ENCODE results near the gene B3GNT3. TPM values are rescaled to one million over a fixed set of nuclear protein-coding genes. Genes with fewer than 3 reads are reported as not detected.

The B3GNT3 gene
- total and polyA plus RNA-seq, 2 of the 13 experiments (the other 11 are each of a cell fraction or from before 2014, with no cell fraction given), result 0.86 to 4.0 TPM

DNA sequence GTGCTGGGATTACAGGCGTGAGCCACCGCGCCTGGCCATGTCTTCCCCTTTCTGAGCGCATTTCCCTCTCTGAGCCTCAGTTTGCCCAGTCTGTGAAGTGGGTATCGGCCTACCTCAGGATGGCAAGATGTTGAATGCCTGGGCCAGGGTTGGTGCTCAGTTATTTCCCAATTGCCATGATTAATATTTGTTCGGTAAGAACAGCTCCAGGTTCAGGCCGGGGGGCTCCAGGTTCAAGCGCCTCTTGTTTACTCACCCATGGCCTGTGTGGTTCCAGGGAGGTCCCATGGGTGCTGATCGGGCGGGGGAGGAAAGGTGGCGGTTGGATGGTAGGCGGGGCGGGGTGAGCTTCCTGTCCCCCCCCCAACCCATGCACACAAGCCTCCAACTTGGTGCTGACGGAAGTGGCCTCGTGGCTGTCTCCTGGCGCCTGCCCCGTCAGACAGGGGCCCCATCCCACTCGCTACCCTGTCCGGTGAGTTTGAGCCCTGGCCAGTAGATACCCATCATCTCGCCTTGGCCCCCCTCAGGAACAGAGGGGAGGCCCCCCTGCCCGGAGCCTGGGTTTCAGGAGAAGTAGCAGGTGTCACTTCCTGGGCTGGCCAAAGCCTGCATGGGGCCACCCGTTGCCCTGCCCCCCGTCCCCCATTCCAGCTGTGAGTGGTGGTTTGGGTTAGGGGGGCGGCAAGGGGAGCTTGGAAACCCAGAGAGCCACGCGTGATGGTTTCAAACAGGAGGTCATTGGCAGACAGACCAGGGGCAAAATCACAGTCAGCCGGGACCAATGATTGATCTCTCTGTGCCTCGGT is 43.6 kb upstream of the B3GNT3 start, which contains the start of gene FCHO1 (continued):
- TF ChIP-seq BORCS8-MEF2B (CRISPR knock-in tag; IDR thresholded peaks at IDR 0.05) (no peak), ZNF20 (CRISPR knock-in tag; IDR thresholded peaks at IDR 0.05) (no peak), TSC22D2 (CRISPR knock-in tag; IDR thresholded peaks at IDR 0.05; ENCODE audit: borderline replicate concordance) (no peak), POLR2A (IDR thresholded peaks at IDR 0.05; ENCODE audit: insufficient read depth in 1 of 2, low read depth in 2 of 2, low read length in 2 of 2) (0 out of 4 replicates have a peak, but pooled peaks of 1 of the 2 experiments have one; percentile 26), SKI (IDR thresholded peaks at IDR 0.05; ENCODE audit: partially characterized antibody) (no peak), FOXP1 (IDR thresholded peaks at IDR 0.05) (no peak), FOXP1 (CRISPR knock-in tag; IDR thresholded peaks at IDR 0.05) (no peak), CCAR2 (optimal IDR thresholded peaks at IDR 0.05; ENCODE audit: low read depth, low read length) (no peak), FIP1L1 (IDR thresholded peaks at IDR 0.05; ENCODE audit: borderline replicate concordance, insufficient read depth, low read depth, low read length) (no peak), FLYWCH1 (CRISPR knock-in tag; IDR thresholded peaks at IDR 0.05) (no peak), ARID2 (CRISPR knock-in tag; IDR thresholded peaks at IDR 0.05; ENCODE audit: borderline replicate concordance) (no peak), ZNF382 (CRISPR knock-in tag; IDR thresholded peaks at IDR 0.05; ENCODE audit: borderline replicate concordance) (no peak), MEIS2 (CRISPR knock-in tag; IDR thresholded peaks at IDR 0.05) (no peak), ZSCAN22 (CRISPR knock-in tag; IDR thresholded peaks at IDR 0.05) (no peak)
- TF ChIP-seq, protein P1, sequence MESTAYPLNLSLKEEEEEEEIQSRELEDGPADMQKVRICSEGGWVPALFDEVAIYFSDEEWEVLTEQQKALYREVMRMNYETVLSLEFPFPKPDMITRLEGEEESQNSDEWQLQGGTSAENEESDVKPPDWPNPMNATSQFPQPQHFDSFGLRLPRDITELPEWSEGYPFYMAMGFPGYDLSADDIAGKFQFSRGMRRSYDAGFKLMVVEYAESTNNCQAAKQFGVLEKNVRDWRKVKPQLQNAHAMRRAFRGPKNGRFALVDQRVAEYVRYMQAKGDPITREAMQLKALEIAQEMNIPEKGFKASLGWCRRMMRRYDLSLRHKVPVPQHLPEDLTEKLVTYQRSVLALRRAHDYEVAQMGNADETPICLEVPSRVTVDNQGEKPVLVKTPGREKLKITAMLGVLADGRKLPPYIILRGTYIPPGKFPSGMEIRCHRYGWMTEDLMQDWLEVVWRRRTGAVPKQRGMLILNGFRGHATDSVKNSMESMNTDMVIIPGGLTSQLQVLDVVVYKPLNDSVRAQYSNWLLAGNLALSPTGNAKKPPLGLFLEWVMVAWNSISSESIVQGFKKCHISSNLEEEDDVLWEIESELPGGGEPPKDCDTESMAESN (CRISPR knock-in tag; conservative IDR thresholded peaks at IDR 0.05), result no peak
- TF ChIP-seq, protein P2, sequence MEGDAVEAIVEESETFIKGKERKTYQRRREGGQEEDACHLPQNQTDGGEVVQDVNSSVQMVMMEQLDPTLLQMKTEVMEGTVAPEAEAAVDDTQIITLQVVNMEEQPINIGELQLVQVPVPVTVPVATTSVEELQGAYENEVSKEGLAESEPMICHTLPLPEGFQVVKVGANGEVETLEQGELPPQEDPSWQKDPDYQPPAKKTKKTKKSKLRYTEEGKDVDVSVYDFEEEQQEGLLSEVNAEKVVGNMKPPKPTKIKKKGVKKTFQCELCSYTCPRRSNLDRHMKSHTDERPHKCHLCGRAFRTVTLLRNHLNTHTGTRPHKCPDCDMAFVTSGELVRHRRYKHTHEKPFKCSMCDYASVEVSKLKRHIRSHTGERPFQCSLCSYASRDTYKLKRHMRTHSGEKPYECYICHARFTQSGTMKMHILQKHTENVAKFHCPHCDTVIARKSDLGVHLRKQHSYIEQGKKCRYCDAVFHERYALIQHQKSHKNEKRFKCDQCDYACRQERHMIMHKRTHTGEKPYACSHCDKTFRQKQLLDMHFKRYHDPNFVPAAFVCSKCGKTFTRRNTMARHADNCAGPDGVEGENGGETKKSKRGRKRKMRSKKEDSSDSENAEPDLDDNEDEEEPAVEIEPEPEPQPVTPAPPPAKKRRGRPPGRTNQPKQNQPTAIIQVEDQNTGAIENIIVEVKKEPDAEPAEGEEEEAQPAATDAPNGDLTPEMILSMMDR (CRISPR knock-in tag; IDR thresholded peaks at IDR 0.05), result no peak
- TF ChIP-seq, protein P3, sequence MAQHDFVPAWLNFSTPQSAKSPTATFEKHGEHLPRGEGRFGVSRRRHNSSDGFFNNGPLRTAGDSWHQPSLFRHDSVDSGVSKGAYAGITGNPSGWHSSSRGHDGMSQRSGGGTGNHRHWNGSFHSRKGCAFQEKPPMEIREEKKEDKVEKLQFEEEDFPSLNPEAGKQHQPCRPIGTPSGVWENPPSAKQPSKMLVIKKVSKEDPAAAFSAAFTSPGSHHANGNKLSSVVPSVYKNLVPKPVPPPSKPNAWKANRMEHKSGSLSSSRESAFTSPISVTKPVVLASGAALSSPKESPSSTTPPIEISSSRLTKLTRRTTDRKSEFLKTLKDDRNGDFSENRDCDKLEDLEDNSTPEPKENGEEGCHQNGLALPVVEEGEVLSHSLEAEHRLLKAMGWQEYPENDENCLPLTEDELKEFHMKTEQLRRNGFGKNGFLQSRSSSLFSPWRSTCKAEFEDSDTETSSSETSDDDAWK (CRISPR knock-in tag; IDR thresholded peaks at IDR 0.05), result no peak
- TF ChIP-seq, protein P4, sequence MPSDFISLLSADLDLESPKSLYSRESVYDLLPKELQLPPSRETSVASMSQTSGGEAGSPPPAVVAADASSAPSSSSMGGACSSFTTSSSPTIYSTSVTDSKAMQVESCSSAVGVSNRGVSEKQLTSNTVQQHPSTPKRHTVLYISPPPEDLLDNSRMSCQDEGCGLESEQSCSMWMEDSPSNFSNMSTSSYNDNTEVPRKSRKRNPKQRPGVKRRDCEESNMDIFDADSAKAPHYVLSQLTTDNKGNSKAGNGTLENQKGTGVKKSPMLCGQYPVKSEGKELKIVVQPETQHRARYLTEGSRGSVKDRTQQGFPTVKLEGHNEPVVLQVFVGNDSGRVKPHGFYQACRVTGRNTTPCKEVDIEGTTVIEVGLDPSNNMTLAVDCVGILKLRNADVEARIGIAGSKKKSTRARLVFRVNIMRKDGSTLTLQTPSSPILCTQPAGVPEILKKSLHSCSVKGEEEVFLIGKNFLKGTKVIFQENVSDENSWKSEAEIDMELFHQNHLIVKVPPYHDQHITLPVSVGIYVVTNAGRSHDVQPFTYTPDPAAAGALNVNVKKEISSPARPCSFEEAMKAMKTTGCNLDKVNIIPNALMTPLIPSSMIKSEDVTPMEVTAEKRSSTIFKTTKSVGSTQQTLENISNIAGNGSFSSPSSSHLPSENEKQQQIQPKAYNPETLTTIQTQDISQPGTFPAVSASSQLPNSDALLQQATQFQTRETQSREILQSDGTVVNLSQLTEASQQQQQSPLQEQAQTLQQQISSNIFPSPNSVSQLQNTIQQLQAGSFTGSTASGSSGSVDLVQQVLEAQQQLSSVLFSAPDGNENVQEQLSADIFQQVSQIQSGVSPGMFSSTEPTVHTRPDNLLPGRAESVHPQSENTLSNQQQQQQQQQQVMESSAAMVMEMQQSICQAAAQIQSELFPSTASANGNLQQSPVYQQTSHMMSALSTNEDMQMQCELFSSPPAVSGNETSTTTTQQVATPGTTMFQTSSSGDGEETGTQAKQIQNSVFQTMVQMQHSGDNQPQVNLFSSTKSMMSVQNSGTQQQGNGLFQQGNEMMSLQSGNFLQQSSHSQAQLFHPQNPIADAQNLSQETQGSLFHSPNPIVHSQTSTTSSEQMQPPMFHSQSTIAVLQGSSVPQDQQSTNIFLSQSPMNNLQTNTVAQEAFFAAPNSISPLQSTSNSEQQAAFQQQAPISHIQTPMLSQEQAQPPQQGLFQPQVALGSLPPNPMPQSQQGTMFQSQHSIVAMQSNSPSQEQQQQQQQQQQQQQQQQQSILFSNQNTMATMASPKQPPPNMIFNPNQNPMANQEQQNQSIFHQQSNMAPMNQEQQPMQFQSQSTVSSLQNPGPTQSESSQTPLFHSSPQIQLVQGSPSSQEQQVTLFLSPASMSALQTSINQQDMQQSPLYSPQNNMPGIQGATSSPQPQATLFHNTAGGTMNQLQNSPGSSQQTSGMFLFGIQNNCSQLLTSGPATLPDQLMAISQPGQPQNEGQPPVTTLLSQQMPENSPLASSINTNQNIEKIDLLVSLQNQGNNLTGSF (CRISPR knock-in tag; IDR thresholded peaks at IDR 0.05), result no peak

All from HepG2 (cell line).